ENCODE measurements around the gene STXBP6.

The STXBP6 gene

GRCh38 chr14:24880689-24881088 lies 169.3 kb downstream of the STXBP6 start:
- no peak for DNase-seq

- no peak for DNase-seq
Measured at GRCh38 chr14:24879661-24880386, 170.1 kb downstream of the STXBP6 start.

GRCh38 chr14:24876996-24877395 lies 173.0 kb downstream of the STXBP6 start:
- no peak for DNase-seq

GRCh38 chr14:24875991-24876878 lies 173.7 kb downstream of the STXBP6 start:
- no peak for DNase-seq

GRCh38 chr14:24875203-24875838 lies 174.6 kb downstream of the STXBP6 start:
- DNase-seq = no peak

- no peak for DNase-seq
Measured at GRCh38 chr14:24874514-24875202, 175.3 kb downstream of the STXBP6 start.

- no peak for DNase-seq
Measured at GRCh38 chr14:24873551-24873950, 176.4 kb downstream of the STXBP6 start.

GRCh38 chr14:24870949-24871701 lies 178.8 kb downstream of the STXBP6 start:
- DNase-seq = no peak

GRCh38 chr14:24868389-24868788 lies 181.6 kb downstream of the STXBP6 start:
- DNase-seq = no peak

GRCh38 chr14:24866067-24866639 lies 183.8 kb downstream of the STXBP6 start:
- no peak for DNase-seq

- DNase-seq = no peak
Measured at GRCh38 chr14:24863968-24864684, 185.8 kb downstream of the STXBP6 start.

GRCh38 chr14:24861083-24861630 lies 188.8 kb downstream of the STXBP6 start:
- DNase-seq = no peak

GRCh38 chr14:24859559-24859958 lies 190.4 kb downstream of the STXBP6 start:
- no peak for DNase-seq

- DNase-seq = no peak
Measured at GRCh38 chr14:24858684-24859083, 191.3 kb downstream of the STXBP6 start.

GRCh38 chr14:24858052-24858451 lies 191.9 kb downstream of the STXBP6 start:
- DNase-seq = no peak

GRCh38 chr14:24857277-24857676 lies 192.7 kb downstream of the STXBP6 start:
- no peak for DNase-seq

GRCh38 chr14:24853446-24853845 lies 196.5 kb downstream of the STXBP6 start:
- DNase-seq = no peak

GRCh38 chr14:24852312-24853060 lies 197.5 kb downstream of the STXBP6 start:
- DNase-seq = no peak

- no peak for DNase-seq
Measured at GRCh38 chr14:24851837-24852236, 198.1 kb downstream of the STXBP6 start.

GRCh38 chr14:24851406-24851805 lies 198.5 kb downstream of the STXBP6 start:
- no peak for DNase-seq
